HuH-7.5 (cell line): ENCODE measurements around the gene DNAH11.
A peak's percentile ranks its signal among the peaks of the same experiment; 100 is the strongest.

Experiments
- DNase-seq: peaks from one replicate; pipeline ENCODE4 v3.0.0; 2011; ENCODE audit warnings: low spot score

The DNAH11 gene

DNA sequence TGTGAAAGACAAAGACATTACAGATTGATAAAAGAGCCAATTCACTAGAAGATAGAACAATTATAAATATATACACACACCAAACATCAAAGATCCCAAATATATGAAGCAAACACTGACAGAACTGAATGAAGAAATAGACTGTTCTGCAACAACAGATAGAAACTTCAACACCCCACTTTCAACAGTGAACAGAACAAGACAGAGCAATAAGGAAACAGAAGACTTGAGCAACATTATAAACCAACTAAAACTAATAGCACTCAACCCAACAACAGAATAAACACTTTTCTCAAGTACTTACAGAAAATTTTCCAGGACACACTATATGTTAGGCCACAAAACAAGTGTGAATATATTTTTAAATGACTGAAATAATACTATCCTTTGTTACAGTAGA, 392.0 kb downstream of the DNAH11 start:
- DNase-seq = no peak

DNA sequence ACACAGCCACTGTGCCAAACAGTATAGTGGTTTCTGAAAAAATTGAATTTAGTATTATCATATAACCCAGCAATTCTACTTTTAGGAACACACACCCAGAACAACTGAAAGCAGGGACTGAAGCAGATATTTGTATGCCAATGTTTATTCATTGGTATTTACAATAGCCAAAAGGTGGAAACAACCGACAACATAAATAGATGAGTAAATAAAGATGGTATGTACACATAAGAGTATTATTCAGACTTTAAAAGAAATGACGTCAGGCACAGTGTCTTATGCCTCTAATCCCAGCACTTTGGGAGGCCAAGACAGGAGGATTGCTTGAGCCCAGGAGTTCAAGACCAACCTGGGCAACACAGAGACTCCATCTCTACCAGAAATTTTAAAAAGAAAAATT, 395.6 kb downstream of the DNAH11 start:
- no peak for DNase-seq

DNA sequence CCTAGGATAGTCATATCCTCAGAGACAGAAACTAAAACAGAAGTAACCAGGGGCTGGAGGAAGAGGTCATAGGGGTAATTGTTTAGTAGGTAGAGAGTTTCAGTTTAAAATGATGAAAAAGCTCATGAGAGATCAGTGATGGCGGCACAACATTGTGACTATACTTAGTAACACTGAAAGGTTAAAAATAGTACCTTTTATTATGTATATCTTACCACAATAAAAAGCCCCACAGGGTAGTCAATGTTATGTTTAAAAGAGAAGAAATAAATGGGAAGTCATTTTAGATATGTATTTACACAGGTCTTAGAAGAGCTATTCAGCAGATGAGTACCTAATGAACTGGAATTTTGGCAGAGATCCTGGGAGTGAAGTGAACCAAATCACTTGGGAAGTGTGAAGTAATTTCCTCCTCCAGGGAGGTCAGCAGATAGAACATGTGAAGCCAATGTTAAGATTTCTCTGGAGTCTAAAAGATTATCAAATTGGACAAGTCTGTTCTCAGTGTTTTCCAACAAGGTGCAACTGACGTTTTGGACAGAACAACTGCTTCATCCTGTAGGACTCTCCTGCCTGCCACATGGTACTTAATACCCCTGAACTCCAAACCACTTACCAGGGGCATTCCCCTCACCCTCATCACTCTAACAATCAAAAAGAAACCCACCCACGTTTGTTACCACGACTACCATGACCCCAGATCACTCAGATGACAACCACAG, 396.5 kb downstream of the DNAH11 start:
- no peak for DNase-seq

DNA sequence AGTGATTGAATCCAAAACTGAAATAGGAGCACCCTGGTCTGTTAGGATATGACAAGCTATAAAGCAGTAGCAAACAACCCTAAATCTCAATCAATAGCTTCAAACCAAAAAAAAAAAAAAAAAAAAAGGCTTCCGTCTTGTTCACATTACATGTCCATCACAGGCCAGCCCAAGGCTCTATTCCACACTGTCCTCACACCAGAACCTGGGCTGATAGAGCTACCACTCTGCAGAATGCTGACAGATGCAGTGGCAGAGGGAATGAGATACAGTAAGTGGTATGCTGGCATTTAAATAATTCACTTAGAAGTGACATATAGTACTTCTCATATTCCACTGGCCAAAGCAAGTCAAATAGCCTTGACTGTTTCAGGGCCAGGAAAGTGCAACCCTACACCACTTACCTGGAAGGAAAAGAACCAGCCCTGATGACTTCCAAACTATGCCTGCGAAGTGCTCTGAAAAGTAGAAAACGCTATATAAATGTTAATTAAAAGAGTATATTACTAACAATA, 397.1 kb downstream of the DNAH11 start:
- DNase-seq = no peak

- no peak for DNase-seq
These were observed 398.8 kb downstream of the DNAH11 start for GRCh38 chr7:21941611-21942141.

GRCh38 chr7:21942955-21943354, 400.1 kb downstream of the DNAH11 start:
- no peak for DNase-seq

GRCh38 chr7:21943436-21943835, 400.6 kb downstream of the DNAH11 start:
- no peak for DNase-seq

GRCh38 chr7:21944616-21945453, 402.0 kb downstream of the DNAH11 start:
- peak; percentile 45 for DNase-seq

GRCh38 chr7:21945454-21946221, 402.8 kb downstream of the DNAH11 start, which contains the start of gene CDCA7L:
CDCA7L (minus strand) TSS chr7:21945899; CDS start chr7:21945804, 95 bp downstream.
- peak; percentile 86 for DNase-seq

DNA sequence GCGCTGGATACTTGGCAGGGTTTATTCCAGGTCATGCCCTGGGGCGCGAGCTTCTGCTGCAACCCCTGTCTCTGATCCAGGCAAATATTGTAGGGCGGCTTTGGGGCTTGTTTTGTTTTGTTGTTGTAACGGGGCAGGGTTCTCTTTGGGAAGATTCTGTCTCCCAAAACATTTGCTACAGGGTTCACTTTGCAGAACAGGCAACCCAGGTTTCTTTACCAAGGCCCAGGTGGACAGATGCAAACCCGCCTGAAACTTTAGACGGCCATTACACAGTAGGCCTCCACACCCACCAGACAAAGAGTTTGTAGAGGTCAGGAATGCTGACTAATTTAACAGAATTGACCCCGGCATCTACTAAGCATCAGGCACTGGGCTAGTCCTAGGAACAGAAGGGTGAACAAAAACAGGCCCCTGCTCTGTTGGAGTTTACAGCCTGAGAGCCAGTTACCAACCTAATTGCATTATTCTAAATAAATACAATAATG, 403.4 kb downstream of the DNAH11 start:
- no peak for DNase-seq

DNA sequence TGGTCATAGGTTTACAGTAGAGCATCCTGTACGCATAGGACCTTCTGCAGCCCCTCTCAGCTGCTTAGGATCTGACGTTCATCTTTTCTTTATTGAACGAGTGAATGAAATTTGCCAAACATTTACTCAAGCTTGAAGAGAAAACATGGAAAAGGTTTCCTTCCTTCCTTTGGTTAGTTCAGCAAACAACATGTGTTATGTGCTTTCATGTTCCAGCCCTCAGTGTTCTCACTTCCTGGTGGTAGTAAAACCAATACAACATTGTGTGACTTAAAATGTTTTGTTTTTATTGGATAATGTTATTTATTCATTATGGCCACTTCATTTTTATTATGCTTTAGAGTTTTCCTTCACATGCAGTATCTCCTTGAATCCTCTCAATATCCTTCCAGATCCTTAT, 404.2 kb downstream of the DNAH11 start:
- no peak for DNase-seq

DNA sequence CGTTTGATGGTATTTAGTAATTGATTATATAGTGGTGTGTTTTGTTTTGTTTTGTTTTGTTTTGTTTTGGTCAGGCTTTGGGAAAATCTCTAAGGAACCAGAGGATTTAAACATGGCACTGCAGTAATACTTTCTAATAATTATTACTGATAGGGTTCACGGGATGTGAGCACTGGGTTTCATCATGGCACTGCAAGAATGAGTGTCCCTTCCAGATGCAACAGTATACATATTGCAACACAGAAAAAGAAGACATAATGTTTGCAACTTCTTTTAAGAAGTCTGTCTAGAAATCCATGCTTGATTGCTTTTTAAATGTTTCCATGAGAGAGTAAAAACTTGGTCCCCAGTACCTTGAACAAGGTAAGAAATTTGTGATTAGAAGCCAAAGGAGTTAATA, 405.1 kb downstream of the DNAH11 start:
- no peak for DNase-seq

DNA sequence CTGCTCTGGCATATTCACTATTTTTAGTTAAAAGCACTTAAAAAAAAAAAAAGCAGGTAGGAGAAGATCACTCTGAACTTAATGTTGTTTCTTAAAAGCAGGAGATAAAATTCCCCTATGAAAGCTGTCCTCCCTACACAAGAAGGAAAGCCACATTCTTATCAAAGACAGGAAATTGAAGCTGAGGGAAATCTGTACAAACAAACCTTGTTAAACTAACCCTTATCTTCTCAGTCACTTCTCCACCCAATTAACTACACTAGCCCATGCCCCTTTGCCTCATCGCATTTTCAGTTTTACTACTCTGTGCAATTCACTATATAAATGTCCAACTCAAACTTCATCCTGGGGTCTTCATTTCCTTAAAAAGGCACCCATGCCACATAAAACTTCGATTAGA, 405.5 kb downstream of the DNAH11 start:
- no peak for DNase-seq

DNA sequence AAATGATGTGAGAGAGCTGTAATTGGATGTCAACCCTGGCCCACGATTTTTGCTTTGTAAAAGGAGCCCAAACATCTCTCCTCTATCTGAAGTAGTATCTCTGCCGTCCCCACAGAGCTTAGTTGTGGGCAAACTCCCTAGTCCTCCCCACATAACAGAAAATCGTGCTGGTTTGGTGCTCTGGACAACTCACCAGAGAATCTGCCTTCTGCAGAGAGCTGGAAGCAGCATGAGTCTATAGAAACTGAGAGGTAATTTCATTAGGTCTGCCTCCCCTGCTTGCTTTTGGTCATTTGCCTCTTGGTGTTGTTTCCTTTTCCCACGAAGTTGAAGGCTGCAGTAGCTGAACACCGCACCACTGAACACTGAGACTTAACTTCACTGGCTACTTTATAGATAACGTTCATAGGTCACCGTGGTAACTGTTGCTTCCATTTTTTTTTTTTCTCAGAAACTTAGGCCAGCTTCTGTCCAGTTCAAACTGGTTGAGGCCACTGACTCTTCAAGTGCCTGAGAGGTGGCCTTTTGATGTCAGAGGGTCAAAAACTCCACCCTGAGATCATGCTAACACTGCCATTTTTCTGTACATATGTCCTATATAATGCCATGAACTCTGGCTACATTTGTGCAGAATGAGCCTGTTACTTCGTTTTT, 406.2 kb downstream of the DNAH11 start:
- DNase-seq = no peak
